WTC11 (cell line): Measurements from ENCODE around the gene UGT1A10. TPM values are rescaled to one million over a fixed set of nuclear protein-coding genes. Genes with fewer than 3 reads are reported as not detected.
"Not testable (repeated sequence)": the region's sequence is repeated elsewhere in the genome, so short reads cannot be mapped to it uniquely, and the experiment has no call there.

Experiments used
- ATAC-seq: fragments of 200-7000 bp; cut with Tn5 transposase; 2 replicates; pipeline ENCODE4 v1.10.0; 2021; ENCODE audit warnings: mild to moderate bottlenecking, moderate library complexity
- CTCF ChIA-PET: fragments of 300-600 bp; sonication (Branson Sonifier 250); formaldehyde crosslinking; loops from one replicate; lab custom pipeline; 2021; ENCODE audit warnings: antibody characterized with exemption; lab: Charles Lee
- POLR2A ChIA-PET: fragments of 350-600 bp; sonication (Branson Sonifier 250); formaldehyde crosslinking; loops from one replicate; lab custom pipeline; 2021; ENCODE audit warnings: antibody characterized with exemption; lab: Charles Lee
- DNase-seq: peaks from one replicate; pipeline ENCODE4 v3.0.0; 2021; ENCODE audit warnings: low spot score
- H3K27ac Mint-ChIP-seq: 2 replicates; pipeline ENCODE4 v1.8.0; 2021; ENCODE audit warnings: mixed read lengths
- H3K27me3 Mint-ChIP-seq: 2 replicates; pipeline ENCODE4 v1.8.0; 2021; ENCODE audit warnings: low read depth, mild to moderate bottlenecking, moderate library complexity, mixed read lengths
- H3K36me3 Mint-ChIP-seq: 2 replicates; pipeline ENCODE4 v1.8.0; 2021; ENCODE audit warnings: mixed read lengths
- H3K4me1 Mint-ChIP-seq: 2 replicates; pipeline ENCODE4 v1.8.0; 2022; ENCODE audit warnings: mixed read lengths
- H3K4me3 Mint-ChIP-seq: 2 replicates; pipeline ENCODE4 v1.8.0; 2021; ENCODE audit warnings: mild to moderate bottlenecking, moderate library complexity, mixed read lengths
- H3K9me3 Mint-ChIP-seq: 2 replicates; pipeline ENCODE4 v1.8.0; 2021; ENCODE audit warnings: mixed read lengths
- EMX1 ChIP-seq: fragments of 250-450 bp; sonication (Bioruptor Pico); IDR thresholded peaks from 2 replicates; pipeline ENCODE4 v1.8.0; 2021; ENCODE audit warnings: mild to moderate bottlenecking
- FOXP1 ChIP-seq: sonication (generic); formaldehyde crosslinking; IDR thresholded peaks from 2 replicates; pipeline ENCODE4 v1.8.0; 2022; ENCODE audit warnings: missing genetic modification reagents, mild to moderate bottlenecking, moderate library complexity, borderline replicate concordance
- GABPB1 ChIP-seq: sonication (generic); formaldehyde crosslinking; IDR thresholded peaks from 2 replicates; pipeline ENCODE4 v1.8.1; 2023; ENCODE audit warnings: mild to moderate bottlenecking, missing genetic modification reagents
- HMGA2 ChIP-seq: fragments of 250-450 bp; sonication (Bioruptor Pico); IDR thresholded peaks from 2 replicates; pipeline ENCODE4 v1.4.0; 2021; ENCODE audit warnings: mild to moderate bottlenecking, moderate library complexity
- JAZF1 ChIP-seq: fragments of 250-450 bp; sonication (Bioruptor Pico); IDR thresholded peaks from 2 replicates; pipeline ENCODE4 v1.9.0; 2021; ENCODE audit warnings: moderate library complexity, mild to moderate bottlenecking, inconsistent platforms
- RELA ChIP-seq: sonication (generic); formaldehyde crosslinking; IDR thresholded peaks from 2 replicates; pipeline ENCODE4 v1.8.1; 2022; ENCODE audit warnings: missing genetic modification reagents, mild to moderate bottlenecking, borderline replicate concordance
- ZNF121 ChIP-seq: sonication (generic); formaldehyde crosslinking; IDR thresholded peaks from 2 replicates; pipeline ENCODE4 v1.8.0; 2023; ENCODE audit warnings: missing genetic modification reagents
- ZNF317 ChIP-seq: sonication (generic); formaldehyde crosslinking; IDR thresholded peaks from 2 replicates; pipeline ENCODE4 v1.8.1; 2023; ENCODE audit warnings: low read depth, mild to moderate bottlenecking, moderate library complexity, missing genetic modification reagents, borderline replicate concordance
- ZNF423 ChIP-seq: fragments of 250-450 bp; sonication (Bioruptor Pico); IDR thresholded peaks from 2 replicates; pipeline ENCODE4 v2.1.2; 2022; ENCODE audit warnings: mild to moderate bottlenecking, moderate library complexity
- total RNA-seq: library from RNA; stranded (reverse); gene quantifications from 3 replicates; pipeline ENCODE4 v1.2.3, GENCODE V29; 2021
- TF ChIP-seq, protein P1 (sequence below): sonication (generic); formaldehyde crosslinking; IDR thresholded peaks from 2 replicates; pipeline ENCODE4 v1.8.0; 2023; ENCODE audit warnings: missing genetic modification reagents, mild to moderate bottlenecking, borderline replicate concordance
- TF ChIP-seq, protein P2 (sequence below): sonication (generic); formaldehyde crosslinking; IDR thresholded peaks from 2 replicates; pipeline ENCODE4 v1.8.0; 2022; ENCODE audit warnings: missing genetic modification reagents

UGT1A10 gene
- total RNA-seq, 1 experiment from 2014 or later, result not detected

DNA sequence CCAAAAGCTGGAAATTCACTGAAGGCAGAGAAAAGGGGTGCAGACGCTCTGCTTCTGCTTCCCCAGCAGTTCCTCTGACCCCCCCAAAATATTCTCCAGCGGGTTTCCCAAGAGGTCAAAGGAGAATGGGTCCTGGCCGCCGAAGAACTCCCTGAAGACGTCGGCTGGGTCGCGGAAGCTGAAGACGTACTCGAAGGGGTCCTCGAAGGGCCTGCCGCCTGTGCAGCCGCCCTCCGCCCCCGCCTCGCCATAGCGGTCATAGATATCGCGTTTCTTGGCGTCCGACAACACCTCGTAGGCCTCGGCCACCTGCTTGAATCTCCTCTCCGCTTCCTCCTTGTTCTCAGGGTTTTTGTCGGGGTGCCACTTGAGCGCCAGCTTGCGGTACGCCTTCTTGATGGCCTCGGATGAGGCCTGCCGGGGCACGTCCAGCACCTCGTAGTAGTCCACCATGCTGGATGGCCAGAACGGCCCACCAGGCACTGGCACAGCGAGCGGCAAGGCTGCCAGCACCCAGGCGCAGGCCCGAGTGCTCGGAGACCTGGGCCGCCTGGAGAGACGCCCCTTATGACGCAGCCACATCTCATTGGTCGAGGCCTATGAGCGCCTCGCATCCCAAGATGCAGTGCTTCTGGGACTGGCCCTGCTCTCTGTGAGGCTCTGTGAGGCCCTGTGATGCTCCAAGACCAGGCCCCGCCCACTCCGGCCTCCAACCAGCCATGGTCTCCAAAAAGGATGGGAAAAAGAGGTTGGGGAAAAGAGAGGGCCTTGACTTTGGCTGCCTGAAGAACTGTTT lies 107.4 kb downstream of the UGT1A10 start:
- Mint-ChIP-seq H3K36me3 (no peaks in the 10 kb centered on the region), H3K27me3 (peaks cover 3% of the 10 kb centered on the region; the same call in 1 of the 2 replicates), H3K9me3 (peaks cover 45% of the 10 kb centered on the region), H3K4me1 (no peaks in the 10 kb centered on the region), H3K4me3 (no peak overlapping the region), H3K27ac (no peak overlapping the region)
- ChIA-PET POLR2A (no interaction called here), CTCF (no interaction called here)
- DNase-seq (no peak), ATAC-seq (no peak; the same call in 1 of the 2 replicates)
- TF ChIP-seq FOXP1 (CRISPR knock-in tag) (no peak), EMX1 (CRISPR knock-in tag) (no peak), RELA (no peak), JAZF1 (CRISPR knock-in tag) (no peak), HMGA2 (CRISPR knock-in tag) (no peak), ZNF121 (CRISPR knock-in tag) (no peak), ZNF423 (CRISPR knock-in tag) (no peak)
- TF ChIP-seq, protein P1, sequence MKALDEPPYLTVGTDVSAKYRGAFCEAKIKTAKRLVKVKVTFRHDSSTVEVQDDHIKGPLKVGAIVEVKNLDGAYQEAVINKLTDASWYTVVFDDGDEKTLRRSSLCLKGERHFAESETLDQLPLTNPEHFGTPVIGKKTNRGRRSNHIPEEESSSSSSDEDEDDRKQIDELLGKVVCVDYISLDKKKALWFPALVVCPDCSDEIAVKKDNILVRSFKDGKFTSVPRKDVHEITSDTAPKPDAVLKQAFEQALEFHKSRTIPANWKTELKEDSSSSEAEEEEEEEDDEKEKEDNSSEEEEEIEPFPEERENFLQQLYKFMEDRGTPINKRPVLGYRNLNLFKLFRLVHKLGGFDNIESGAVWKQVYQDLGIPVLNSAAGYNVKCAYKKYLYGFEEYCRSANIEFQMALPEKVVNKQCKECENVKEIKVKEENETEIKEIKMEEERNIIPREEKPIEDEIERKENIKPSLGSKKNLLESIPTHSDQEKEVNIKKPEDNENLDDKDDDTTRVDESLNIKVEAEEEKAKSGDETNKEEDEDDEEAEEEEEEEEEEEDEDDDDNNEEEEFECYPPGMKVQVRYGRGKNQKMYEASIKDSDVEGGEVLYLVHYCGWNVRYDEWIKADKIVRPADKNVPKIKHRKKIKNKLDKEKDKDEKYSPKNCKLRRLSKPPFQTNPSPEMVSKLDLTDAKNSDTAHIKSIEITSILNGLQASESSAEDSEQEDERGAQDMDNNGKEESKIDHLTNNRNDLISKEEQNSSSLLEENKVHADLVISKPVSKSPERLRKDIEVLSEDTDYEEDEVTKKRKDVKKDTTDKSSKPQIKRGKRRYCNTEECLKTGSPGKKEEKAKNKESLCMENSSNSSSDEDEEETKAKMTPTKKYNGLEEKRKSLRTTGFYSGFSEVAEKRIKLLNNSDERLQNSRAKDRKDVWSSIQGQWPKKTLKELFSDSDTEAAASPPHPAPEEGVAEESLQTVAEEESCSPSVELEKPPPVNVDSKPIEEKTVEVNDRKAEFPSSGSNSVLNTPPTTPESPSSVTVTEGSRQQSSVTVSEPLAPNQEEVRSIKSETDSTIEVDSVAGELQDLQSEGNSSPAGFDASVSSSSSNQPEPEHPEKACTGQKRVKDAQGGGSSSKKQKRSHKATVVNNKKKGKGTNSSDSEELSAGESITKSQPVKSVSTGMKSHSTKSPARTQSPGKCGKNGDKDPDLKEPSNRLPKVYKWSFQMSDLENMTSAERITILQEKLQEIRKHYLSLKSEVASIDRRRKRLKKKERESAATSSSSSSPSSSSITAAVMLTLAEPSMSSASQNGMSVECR, result no peak
- TF ChIP-seq, protein P2, sequence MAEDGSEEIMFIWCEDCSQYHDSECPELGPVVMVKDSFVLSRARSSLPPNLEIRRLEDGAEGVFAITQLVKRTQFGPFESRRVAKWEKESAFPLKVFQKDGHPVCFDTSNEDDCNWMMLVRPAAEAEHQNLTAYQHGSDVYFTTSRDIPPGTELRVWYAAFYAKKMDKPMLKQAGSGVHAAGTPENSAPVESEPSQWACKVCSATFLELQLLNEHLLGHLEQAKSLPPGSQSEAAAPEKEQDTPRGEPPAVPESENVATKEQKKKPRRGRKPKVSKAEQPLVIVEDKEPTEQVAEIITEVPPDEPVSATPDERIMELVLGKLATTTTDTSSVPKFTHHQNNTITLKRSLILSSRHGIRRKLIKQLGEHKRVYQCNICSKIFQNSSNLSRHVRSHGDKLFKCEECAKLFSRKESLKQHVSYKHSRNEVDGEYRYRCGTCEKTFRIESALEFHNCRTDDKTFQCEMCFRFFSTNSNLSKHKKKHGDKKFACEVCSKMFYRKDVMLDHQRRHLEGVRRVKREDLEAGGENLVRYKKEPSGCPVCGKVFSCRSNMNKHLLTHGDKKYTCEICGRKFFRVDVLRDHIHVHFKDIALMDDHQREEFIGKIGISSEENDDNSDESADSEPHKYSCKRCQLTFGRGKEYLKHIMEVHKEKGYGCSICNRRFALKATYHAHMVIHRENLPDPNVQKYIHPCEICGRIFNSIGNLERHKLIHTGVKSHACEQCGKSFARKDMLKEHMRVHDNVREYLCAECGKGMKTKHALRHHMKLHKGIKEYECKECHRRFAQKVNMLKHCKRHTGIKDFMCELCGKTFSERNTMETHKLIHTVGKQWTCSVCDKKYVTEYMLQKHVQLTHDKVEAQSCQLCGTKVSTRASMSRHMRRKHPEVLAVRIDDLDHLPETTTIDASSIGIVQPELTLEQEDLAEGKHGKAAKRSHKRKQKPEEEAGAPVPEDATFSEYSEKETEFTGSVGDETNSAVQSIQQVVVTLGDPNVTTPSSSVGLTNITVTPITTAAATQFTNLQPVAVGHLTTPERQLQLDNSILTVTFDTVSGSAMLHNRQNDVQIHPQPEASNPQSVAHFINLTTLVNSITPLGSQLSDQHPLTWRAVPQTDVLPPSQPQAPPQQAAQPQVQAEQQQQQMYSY (CRISPR knock-in tag), result no peak

DNA sequence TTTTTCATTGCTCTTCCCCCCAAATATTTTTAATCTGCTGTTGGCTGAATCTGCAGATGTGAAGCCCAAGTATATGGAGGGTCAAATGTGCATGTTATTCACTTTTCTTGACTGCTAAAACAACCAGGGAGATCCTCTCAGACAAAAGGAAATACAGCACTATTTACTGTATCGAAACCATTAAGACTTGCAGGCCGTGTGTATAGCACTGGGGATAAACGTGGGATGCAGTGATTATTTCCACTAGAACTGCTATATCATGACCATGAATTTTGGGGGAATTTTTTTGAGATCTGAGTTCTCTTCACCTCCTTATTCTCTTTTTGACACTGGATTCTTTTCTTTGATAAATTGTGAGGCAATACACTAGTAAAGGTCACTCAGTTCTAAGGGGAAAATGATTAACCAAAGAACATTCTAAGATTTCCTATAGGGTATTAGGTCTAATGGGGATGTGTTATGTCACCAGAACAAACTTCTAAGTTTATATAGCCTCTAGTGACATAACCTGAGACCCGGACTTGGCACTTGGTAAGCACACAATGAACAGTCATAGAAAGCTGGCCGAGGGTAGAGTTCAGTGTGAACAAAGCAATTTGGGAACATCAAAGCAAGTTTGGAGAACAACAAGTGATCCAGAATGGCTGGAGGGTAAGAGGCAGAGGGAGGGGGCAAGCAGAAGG lies 109.0 kb downstream of the UGT1A10 start:
- CTCF ChIA-PET, result no interaction called here
- H3K27ac Mint-ChIP-seq, result no peak overlapping the region
- TF ChIP-seq GABPB1 (CRISPR knock-in tag) (peak; percentile 58; the same call in 1 of the 2 replicates), ZNF317 (CRISPR knock-in tag) (no peak)

DNA sequence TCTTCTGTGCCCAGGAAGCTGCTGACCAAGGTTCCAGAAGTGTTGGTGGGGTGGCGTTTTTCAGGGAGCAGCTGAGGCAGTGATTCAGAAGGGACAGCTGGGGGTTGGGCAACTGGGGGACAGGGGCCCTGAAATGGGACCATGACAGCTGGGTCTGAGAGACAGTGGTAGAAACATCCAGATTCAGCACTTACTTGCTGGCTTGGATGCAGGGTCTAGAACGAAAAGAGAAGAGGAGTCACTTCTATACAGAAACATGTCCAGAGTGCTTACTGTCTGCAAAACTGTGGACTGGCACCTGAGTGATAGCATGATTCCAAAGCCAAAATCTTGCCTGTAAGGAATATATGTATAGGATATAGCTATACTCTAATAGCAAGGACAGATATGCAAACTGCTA lies 109.6 kb downstream of the UGT1A10 start:
- H3K27me3 Mint-ChIP-seq, result not testable (repeated sequence)

More for the DNA sequence above, 109.0 kb downstream of the UGT1A10 start:
- Mint-ChIP-seq H3K9me3 (peaks cover 46% of the 10 kb centered on the region), H3K27me3 (peaks cover 8% of the 10 kb centered on the region; the same call in 1 of the 2 replicates), H3K4me3 (no peak overlapping the region), H3K36me3 (peaks cover 10% of the 10 kb centered on the region), H3K4me1 (no peaks in the 10 kb centered on the region)
- DNase-seq (no peak), ATAC-seq (no peak)
- POLR2A ChIA-PET, result no interaction called here

More for the DNA sequence above, 109.6 kb downstream of the UGT1A10 start:
- POLR2A ChIA-PET, ATAC-seq, DNase-seq, H3K4me1 Mint-ChIP-seq, H3K27ac Mint-ChIP-seq, CTCF ChIA-PET, H3K4me3 Mint-ChIP-seq: not testable (repeated sequence)
- Mint-ChIP-seq H3K36me3 (peaks cover 13% of the 10 kb centered on the region), H3K9me3 (peaks cover 47% of the 10 kb centered on the region)
